Gastroesophageal sphincter (tissue), 4 donors: Measurements from ENCODE around the gene AK2. TPM values are rescaled to one million over a fixed set of nuclear protein-coding genes. Genes with fewer than 3 reads are reported as not detected.

Experiments used
- ATAC-seq: fragments of 150-250 bp; one replicate; pipeline ENCODE4 v1.9.1; 2016; ENCODE audit warnings: mild to moderate bottlenecking, moderate library complexity
- H3K27ac ChIP-seq, 4 donors: fragments of 200-600 bp; sonication (generic) in 3 of 4; 1 replicate in 3 of 4; 2 replicates in 1 of 4; pipeline ENCODE4 v1.5.1; 2016 to 2019
- H3K27me3 ChIP-seq: fragments of 200-600 bp; sonication (generic); one replicate; pipeline ENCODE4 v1.5.1; 2019
- H3K36me3 ChIP-seq, 2 donors: fragments of 200-600 bp; sonication (generic); one replicate each; pipeline ENCODE4 v1.5.1; 2019; ENCODE audit warnings: control low read depth in 1 of 2
- H3K4me1 ChIP-seq, 3 donors: fragments of 200-600 bp; sonication (generic); 1 replicate in 2 of 3; 2 replicates in 1 of 3; pipeline ENCODE4 v1.5.1; 2016 to 2019; ENCODE audit warnings: control low read depth in 2 of 3
- H3K4me3 ChIP-seq, 2 donors: fragments of 200-600 bp; sonication (generic); one replicate each; pipeline ENCODE4 v1.5.1; 2019; ENCODE audit warnings: mild to moderate bottlenecking in 1 of 2, moderate library complexity in 1 of 2
- H3K9me3 ChIP-seq, 3 donors: fragments of 200-600 bp; sonication (generic); one replicate each; pipeline ENCODE4 v1.5.1; 2017 to 2019; ENCODE audit warnings: control low read depth in 2 of 3
- CTCF ChIP-seq, 4 experiments: fragments of 200-600 bp in 2 of 4; fragments of 450-650 bp in 2 of 4; sonication (generic) in 1 of 4; IDR thresholded peaks; one replicate each; pipeline ENCODE4 v1.5.1; 2017 to 2019; ENCODE audit warnings: antibody characterized with exemption in 4 of 4, mild to moderate bottlenecking in 2 of 4, moderate library complexity in 2 of 4
- EP300 ChIP-seq: sonication (generic); formaldehyde crosslinking; IDR thresholded peaks from one replicate; pipeline ENCODE4 v1.6.1; 2017; ENCODE audit warnings: antibody characterized with exemption, mild to moderate bottlenecking
- POLR2A ChIP-seq, 2 donors: fragments of 450-650 bp; IDR thresholded peaks; one replicate each; pipeline ENCODE4 v1.6.1; 2017; ENCODE audit warnings: antibody characterized with exemption in 2 of 2, mild to moderate bottlenecking in 2 of 2, moderate library complexity in 1 of 2
- POLR2AphosphoS5 ChIP-seq: sonication (generic); formaldehyde crosslinking; IDR thresholded peaks from one replicate; pipeline ENCODE4 v1.6.1; 2017; ENCODE audit warnings: antibody characterized with exemption
- WGBS, 2 donors: methylation state at CpG; one replicate each; pipeline ENCODE4 v1.1.5; 2018; ENCODE audit warnings: low coverage in 1 of 2; 5-methylcytosine and 5-hydroxymethylcytosine counted together
- total RNA-seq, 4 donors: library from RNA; depleted of rRNA; stranded (reverse); fragments of >200 nt; gene quantifications; one replicate each; pipeline ENCODE4 v1.1.0, GENCODE V29; 2016

The AK2 gene
- total RNA-seq, 4 donors from 2014 or later = 88.9 to 115 (median 97.1) TPM

DNA sequence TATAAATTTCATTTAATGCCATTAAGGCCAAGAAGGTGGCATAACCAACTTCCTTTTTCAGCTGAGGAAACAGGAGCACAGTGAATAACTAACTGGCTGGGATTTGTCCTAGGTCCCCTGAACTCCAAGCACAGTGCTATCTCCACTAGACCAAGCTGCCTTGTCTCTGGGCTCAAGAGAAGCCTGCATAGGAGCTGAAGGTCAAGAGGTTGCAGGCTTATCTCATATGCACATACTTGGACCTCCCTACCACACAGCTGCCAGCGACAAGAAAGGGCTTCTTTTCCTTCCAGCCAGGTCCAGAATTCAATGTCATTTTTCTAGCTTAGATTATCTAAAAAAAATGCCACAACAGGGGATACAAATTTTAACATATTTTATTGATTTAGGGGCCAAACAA, 27.1 kb downstream of the AK2 start:
- Histone ChIP-seq H3K36me3 (peaks cover 0 to 43% of the 10 kb centered on the region in 2 donors), H3K27ac (no peak overlapping the region), H3K4me3 (no peak overlapping the region), H3K9me3 (no peaks in the 10 kb centered on the region), H3K27me3 (no peaks in the 10 kb centered on the region), H3K4me1 (peaks cover 7 to 73% (median 20%) of the 10 kb centered on the region in 3 donors)
- TF ChIP-seq POLR2AphosphoS5 = no peak
- WGBS, 2 donors = 20% methylated on average over 1 of the region's 1 CpG; no CpG with 5 or more reads in 1 of the 2 donors
- no peak for ATAC-seq

- ATAC-seq = no peak
- H3K27ac ChIP-seq = no peak overlapping the region
- H3K9me3 ChIP-seq = no peaks in the 10 kb centered on the region
- H3K27me3 ChIP-seq = no peaks in the 10 kb centered on the region
- WGBS, 2 donors = 60 to 100% methylated on average over 1 to 4 of the region's 13 CpGs
- H3K4me1 ChIP-seq = peaks cover 7 to 84% (median 20%) of the 10 kb centered on the region in 3 donors
- no peak overlapping the region for H3K4me3 ChIP-seq
- peaks cover 0 to 30% of the 10 kb centered on the region in 2 donors for H3K36me3 ChIP-seq
- TF ChIP-seq POLR2A (IDR thresholded peaks at IDR 0.05) (no peak), EP300 (no peak), POLR2AphosphoS5 (no peak), CTCF (IDR thresholded peaks at IDR 0.05) (no peak)
Measured at GRCh38 chr1:33008051-33008914, 28.4 kb downstream of the AK2 start.

DNA sequence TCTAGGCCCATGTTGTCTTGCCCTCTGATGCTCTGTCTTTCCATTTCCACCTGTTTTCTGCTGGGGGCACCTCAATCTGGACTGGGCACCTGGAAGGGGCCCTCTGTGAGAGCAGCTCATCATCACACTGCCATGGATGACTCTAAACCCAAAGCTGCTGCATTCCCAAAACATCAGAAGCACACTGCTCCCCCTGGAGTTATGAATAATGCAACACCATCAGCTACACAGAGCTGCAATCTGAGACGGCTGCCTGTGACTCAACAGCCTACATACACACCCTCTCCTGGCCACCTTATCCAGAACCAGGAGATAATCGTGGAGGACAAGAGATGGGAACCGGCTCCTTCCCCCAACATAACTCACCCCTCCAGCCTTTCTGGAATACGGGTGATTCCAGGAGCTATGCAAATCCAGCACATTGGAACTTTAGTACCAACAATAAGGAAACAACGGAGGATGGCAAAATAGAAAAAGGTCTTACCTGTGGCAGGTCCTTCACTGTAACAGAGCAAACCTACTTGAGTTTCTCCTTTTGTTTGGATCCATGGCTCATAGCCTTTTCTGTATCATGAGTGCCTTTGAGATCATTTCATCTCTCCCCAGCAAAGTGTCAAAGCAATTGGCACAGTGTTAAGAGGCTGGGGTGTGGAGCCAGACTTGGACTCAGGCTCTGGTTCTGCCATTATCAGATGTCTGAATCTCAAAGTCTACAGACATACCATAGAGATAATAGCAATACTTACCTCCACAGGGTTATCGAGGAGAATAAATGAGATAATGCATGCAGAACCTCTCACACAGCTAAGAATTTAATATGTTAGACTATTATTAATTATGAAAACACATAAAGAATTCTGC, 29.3 kb downstream of the AK2 start:
- ATAC-seq = peak; percentile 82
- Histone ChIP-seq H3K27ac (peak overlapping the region in 1 of 4 donors; percentile 9), H3K4me1 (peaks cover 7 to 80% (median 18%) of the 10 kb centered on the region in 3 donors), H3K27me3 (no peaks in the 10 kb centered on the region), H3K36me3 (peaks cover 0 to 21% of the 10 kb centered on the region in 2 donors), H3K9me3 (no peaks in the 10 kb centered on the region), H3K4me3 (no peak overlapping the region)
- TF ChIP-seq EP300 = no peak
- TF ChIP-seq CTCF (IDR thresholded peaks at IDR 0.05) = peak in 3 of 4 experiments; percentile 39 to 52 (median 49)
- 42 to 56% methylated on average over 3 to 5 of the region's 6 CpGs for WGBS, 2 donors

DNA sequence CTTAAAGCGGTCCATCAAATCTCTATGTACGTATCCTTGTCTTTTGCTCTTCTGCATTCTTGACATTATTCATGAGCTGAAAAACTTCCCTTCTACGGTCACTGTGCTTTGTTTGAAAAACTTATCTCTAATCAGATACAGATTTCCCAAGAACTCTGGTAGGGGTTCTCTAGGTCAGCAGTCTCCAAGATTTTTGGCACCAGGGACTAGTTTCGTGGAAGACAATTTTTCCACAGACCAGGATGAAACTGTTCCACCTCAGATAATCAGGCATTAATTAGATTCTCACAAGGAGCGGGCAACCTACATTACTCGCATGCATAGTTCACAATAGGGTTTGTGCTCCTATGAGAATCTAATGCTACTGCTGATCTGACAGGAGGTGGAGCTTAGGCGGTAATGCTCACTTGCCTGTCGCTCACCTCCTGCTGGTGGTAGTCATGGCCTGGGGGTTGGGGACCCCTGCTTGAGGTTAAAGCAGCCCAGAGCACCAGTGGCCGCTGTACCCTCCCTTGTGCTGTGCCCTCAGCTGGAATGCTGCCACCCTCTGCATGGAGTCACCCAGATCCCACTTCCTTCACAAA, 30.8 kb downstream of the AK2 start:
- peaks cover 3 to 65% (median 5%) of the 10 kb centered on the region in 3 donors for H3K4me1 ChIP-seq
- H3K27me3 ChIP-seq = no peaks in the 10 kb centered on the region
- H3K36me3 ChIP-seq = peaks cover 0 to 18% of the 10 kb centered on the region in 2 donors
- H3K4me3 ChIP-seq = no peak overlapping the region
- 56 to 81% methylated on average over 4 to 8 of the region's 9 CpGs for WGBS, 2 donors
- TF ChIP-seq POLR2AphosphoS5 (no peak), POLR2A (IDR thresholded peaks at IDR 0.05) (no peak), EP300 (no peak), CTCF (IDR thresholded peaks at IDR 0.05) (no peak)
- H3K27ac ChIP-seq = no peak overlapping the region
- H3K9me3 ChIP-seq = no peaks in the 10 kb centered on the region
- no peak for ATAC-seq
